ENCODE results near the gene ORAI1.
A peak's percentile ranks its signal among the peaks of the same experiment; 100 is the strongest.

The ORAI1 gene

GRCh38 chr12:121580959-121581685 is 45.2 kb upstream of the ORAI1 start, which contains the start of gene KDM2B:
Gene KDM2B, minus strand, starts transcription at chr12:121581023. Its CDS starts 112 bp downstream, at chr12:121580911.
- no peak for TF ChIP-seq GABPA (IDR thresholded peaks at IDR 0.05; ENCODE audit: low read depth)
- TF ChIP-seq SPI1 (IDR thresholded peaks at IDR 0.05; ENCODE audit: borderline replicate concordance, low read depth): no peak
- TF ChIP-seq REST (IDR thresholded peaks at IDR 0.05; ENCODE audit: insufficient replicate concordance, low read depth): no peak
- no peak for TF ChIP-seq POLR2AphosphoS5 (IDR thresholded peaks at IDR 0.05; ENCODE audit: low read depth)
- TF ChIP-seq, protein P1, sequence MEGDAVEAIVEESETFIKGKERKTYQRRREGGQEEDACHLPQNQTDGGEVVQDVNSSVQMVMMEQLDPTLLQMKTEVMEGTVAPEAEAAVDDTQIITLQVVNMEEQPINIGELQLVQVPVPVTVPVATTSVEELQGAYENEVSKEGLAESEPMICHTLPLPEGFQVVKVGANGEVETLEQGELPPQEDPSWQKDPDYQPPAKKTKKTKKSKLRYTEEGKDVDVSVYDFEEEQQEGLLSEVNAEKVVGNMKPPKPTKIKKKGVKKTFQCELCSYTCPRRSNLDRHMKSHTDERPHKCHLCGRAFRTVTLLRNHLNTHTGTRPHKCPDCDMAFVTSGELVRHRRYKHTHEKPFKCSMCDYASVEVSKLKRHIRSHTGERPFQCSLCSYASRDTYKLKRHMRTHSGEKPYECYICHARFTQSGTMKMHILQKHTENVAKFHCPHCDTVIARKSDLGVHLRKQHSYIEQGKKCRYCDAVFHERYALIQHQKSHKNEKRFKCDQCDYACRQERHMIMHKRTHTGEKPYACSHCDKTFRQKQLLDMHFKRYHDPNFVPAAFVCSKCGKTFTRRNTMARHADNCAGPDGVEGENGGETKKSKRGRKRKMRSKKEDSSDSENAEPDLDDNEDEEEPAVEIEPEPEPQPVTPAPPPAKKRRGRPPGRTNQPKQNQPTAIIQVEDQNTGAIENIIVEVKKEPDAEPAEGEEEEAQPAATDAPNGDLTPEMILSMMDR (IDR thresholded peaks at IDR 0.05; ENCODE audit: insufficient read depth, low read length): no peak
- peak within 1 kb of the TSS; percentile 88 for H3K27ac ChIP-seq (replicated peaks)
- H3K4me3 ChIP-seq (replicated peaks; ENCODE audit: insufficient read depth, low read length): peak within 1 kb of the TSS; percentile 68
- H3K27me3 ChIP-seq (ENCODE audit: insufficient read depth, poor library complexity, severe bottlenecking): no peaks in the 10 kb centered on the region
- DNase-seq (ENCODE audit: low read depth in 1 of 2, low spot score in 1 of 2): no peak

- Histone ChIP-seq H3K4me3 (replicated peaks; ENCODE audit: insufficient read depth, low read length) (peak overlapping the region; percentile 0; the same call in 1 of the 2 replicates), H3K27ac (replicated peaks) (no peak overlapping the region), H3K27me3 (ENCODE audit: insufficient read depth, poor library complexity, severe bottlenecking) (no peaks in the 10 kb centered on the region)
- no peak for TF ChIP-seq GABPA (IDR thresholded peaks at IDR 0.05; ENCODE audit: low read depth)
- no peak for TF ChIP-seq REST (IDR thresholded peaks at IDR 0.05; ENCODE audit: insufficient replicate concordance, low read depth)
- no peak for TF ChIP-seq SPI1 (IDR thresholded peaks at IDR 0.05; ENCODE audit: borderline replicate concordance, low read depth)
- no peak for TF ChIP-seq POLR2AphosphoS5 (IDR thresholded peaks at IDR 0.05; ENCODE audit: low read depth)
- TF ChIP-seq, protein P1 (IDR thresholded peaks at IDR 0.05; ENCODE audit: insufficient read depth, low read length): no peak
- peak in 1 of 2 experiments; percentile 39 for DNase-seq (ENCODE audit: low read depth in 1 of 2, low spot score in 1 of 2)
Measured at GRCh38 chr12:121581686-121582429, 44.5 kb upstream of the ORAI1 start.

DNA sequence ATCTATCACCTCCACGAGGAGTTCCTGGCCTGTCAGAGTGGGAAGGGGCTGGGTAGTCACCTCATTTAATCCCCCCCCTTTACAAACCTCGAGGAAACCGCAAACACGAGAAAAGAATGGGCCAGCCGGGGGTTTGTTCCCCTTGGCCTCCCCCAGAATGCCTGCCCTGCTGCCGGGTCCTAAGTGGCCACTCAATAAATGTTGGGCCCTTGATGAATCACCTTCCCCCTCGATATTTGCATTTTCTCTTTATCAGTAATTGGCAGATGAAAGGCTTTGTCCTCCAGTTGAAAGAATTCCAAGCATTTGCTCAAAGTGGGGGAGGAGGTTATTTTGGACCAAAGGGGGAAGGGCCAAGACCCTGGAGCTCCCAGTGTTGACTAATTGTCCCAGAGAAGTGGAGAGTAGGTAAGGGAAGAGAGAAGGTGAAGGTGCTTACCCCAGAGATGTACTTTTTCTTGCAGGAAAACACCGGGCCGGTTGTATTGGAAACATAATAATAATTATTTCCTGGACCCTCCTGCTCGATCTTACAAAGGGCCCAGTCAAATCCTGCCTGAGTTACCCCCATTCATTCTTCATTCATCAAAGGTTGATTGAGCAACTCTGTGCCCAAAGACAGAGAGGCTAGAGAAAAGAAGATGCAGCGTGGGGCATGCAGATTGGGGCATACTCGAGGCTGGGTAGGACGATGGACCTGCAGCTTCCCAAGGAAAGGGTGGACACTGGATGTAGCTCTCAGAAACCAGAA is 43.6 kb upstream of the ORAI1 start:
- no peak overlapping the region for H3K27ac ChIP-seq (replicated peaks)
- DNase-seq (ENCODE audit: low read depth in 1 of 2, low spot score in 1 of 2): no peak

More for the DNA sequence above, 43.6 kb upstream of the ORAI1 start:
- H3K4me3 ChIP-seq (replicated peaks; ENCODE audit: insufficient read depth, low read length): no peak overlapping the region
- TF ChIP-seq GABPA (IDR thresholded peaks at IDR 0.05; ENCODE audit: low read depth) (no peak), POLR2AphosphoS5 (IDR thresholded peaks at IDR 0.05; ENCODE audit: low read depth) (no peak), REST (IDR thresholded peaks at IDR 0.05; ENCODE audit: insufficient replicate concordance, low read depth) (no peak), SPI1 (IDR thresholded peaks at IDR 0.05; ENCODE audit: borderline replicate concordance, low read depth) (no peak)
- TF ChIP-seq, protein P1 (IDR thresholded peaks at IDR 0.05; ENCODE audit: insufficient read depth, low read length): no peak
- no peaks in the 10 kb centered on the region for H3K27me3 ChIP-seq (ENCODE audit: insufficient read depth, poor library complexity, severe bottlenecking)
